Lung (tissue), 12 donors: Measurements from ENCODE around the gene SLC66A2. TPM values are rescaled to one million over a fixed set of nuclear protein-coding genes. Genes with fewer than 3 reads are reported as not detected.
A peak's percentile ranks its signal among the peaks of the same experiment; 100 is the strongest.

ENCODE experiments used
- ATAC-seq: fragments of 200-7000 bp; cut with Tn5 transposase; one replicate; pipeline ENCODE4 v1.9.1; 2020; ENCODE audit warnings: moderate number of reproducible peaks; ENCODE audit not compliant: insufficient read depth, low FRiP score
- DNase-seq, 3 donors: peaks; one replicate each; pipeline ENCODE4 v3.0.0-alpha.2; 2013 to 2017
- H3K27ac ChIP-seq, 2 donors: one replicate each; pipeline ENCODE4 v1.5.1; 2013; ENCODE audit warnings: mild to moderate bottlenecking in 2 of 2, moderate library complexity in 2 of 2, control low read depth in 1 of 2, inconsistent platforms in 1 of 2, low read depth in 1 of 2, low read length in 1 of 2
- H3K27me3 ChIP-seq, 3 donors: one replicate each; pipeline ENCODE4 v1.5.1; 2013; ENCODE audit warnings: low read length in 2 of 3; ENCODE audit not compliant: control insufficient read depth in 3 of 3, insufficient read depth in 3 of 3
- H3K36me3 ChIP-seq, 4 donors: one replicate each; pipeline ENCODE4 v1.5.1; 2013; ENCODE audit warnings: low read length in 4 of 4, mild to moderate bottlenecking in 1 of 4, moderate library complexity in 1 of 4; ENCODE audit not compliant: control insufficient read depth in 4 of 4, insufficient read depth in 4 of 4
- H3K4me1 ChIP-seq, 5 donors: one replicate each; pipeline ENCODE4 v1.5.1; 2013; ENCODE audit warnings: low read length in 5 of 5, mild to moderate bottlenecking in 2 of 5, moderate library complexity in 1 of 5; ENCODE audit not compliant: control insufficient read depth in 5 of 5, insufficient read depth in 5 of 5
- H3K4me3 ChIP-seq: one replicate; pipeline ENCODE4 v1.5.1; 2013; ENCODE audit warnings: mild to moderate bottlenecking, control low read depth, moderate library complexity
- H3K9ac ChIP-seq, 2 donors: one replicate each; pipeline ENCODE4 v1.5.1; 2013; ENCODE audit warnings: low read length in 2 of 2, control low read depth in 1 of 2; ENCODE audit not compliant: insufficient read depth in 1 of 2
- H3K9me3 ChIP-seq, 4 donors: one replicate each; pipeline ENCODE4 v1.5.1; 2013; ENCODE audit warnings: low read length in 3 of 4, mild to moderate bottlenecking in 1 of 4, moderate library complexity in 1 of 4; ENCODE audit not compliant: control insufficient read depth in 4 of 4, insufficient read depth in 3 of 4
- CTCF ChIP-seq: IDR thresholded peaks from 2 replicates; pipeline ENCODE4 v1.5.1; 2012; ENCODE audit warnings: mild to moderate bottlenecking; ENCODE audit errors: control extremely low read depth, extremely low read depth
- WGBS, 2 donors: extraction: QIAGEN DNeasy Blood & Tissue Kit; methylation state at CpG; one replicate each; pipeline ENCODE4 v1.1.7; 2013; 5-methylcytosine and 5-hydroxymethylcytosine counted together
- polyA plus RNA-seq, 2 donors: library from polyadenylated mRNA; stranded (reverse); fragments of 200-250 nt; gene quantifications; one replicate each; pipeline ENCODE4 v1.2.1, GENCODE V29; 2013
- total RNA-seq, 2 donors: library from RNA; depleted of rRNA in 1 of 2; stranded (reverse); fragments of >200 nt in 1 of 2; gene quantifications; one replicate each; pipeline ENCODE4 v1.2.1, GENCODE V29; 2014 to 2021
- donor health status: control.
- donor health status: control.
- donor health status: Bipolar disorder and iron deficiency.
- donor health status: healthy.
- donor health status: DM: yes; HTN: yes; CAD: no.

SLC66A2 gene
- total and polyA plus RNA-seq, 4 donors, result 26.5 to 71.8 (median 62.3) TPM

- H3K9me3 ChIP-seq, result no peaks in the 10 kb centered on the region
- H3K9ac ChIP-seq, result no peak overlapping the region
- peaks cover 3 to 36% (median 21%) of the 10 kb centered on the region in 4 donors for H3K36me3 ChIP-seq
- no peaks in the 10 kb centered on the region for H3K27me3 ChIP-seq
- ATAC-seq (no peak), DNase-seq (no peak)
- no peak overlapping the region for H3K27ac ChIP-seq
- H3K4me3 ChIP-seq, result no peak overlapping the region
- no peak for TF ChIP-seq CTCF
- 95% methylated on average over 20 of the region's 20 CpGs for WGBS, 2 donors
- H3K4me1 ChIP-seq, result peaks cover 0 to 16% (median 0%) of the 10 kb centered on the region in 5 donors
Measured at GRCh38 chr18:79943608-79944125, 7.8 kb downstream of the SLC66A2 start.

GRCh38 chr18:79942786-79943607 lies 8.5 kb downstream of the SLC66A2 start:
- H3K9me3 ChIP-seq, result no peaks in the 10 kb centered on the region
- no peak for TF ChIP-seq CTCF
- no peak overlapping the region for H3K27ac ChIP-seq
- DNase-seq (peak in 1 of 3 donors; percentile 10), ATAC-seq (no peak)
- peaks cover 0 to 13% (median 0%) of the 10 kb centered on the region in 5 donors for H3K4me1 ChIP-seq
- no peak overlapping the region for H3K9ac ChIP-seq
- H3K27me3 ChIP-seq, result no peaks in the 10 kb centered on the region
- WGBS, 2 donors, result 93% methylated on average over 30 to 31 of the region's 31 CpGs
- peaks cover 3 to 39% (median 20%) of the 10 kb centered on the region in 4 donors for H3K36me3 ChIP-seq
- H3K4me3 ChIP-seq, result no peak overlapping the region

GRCh38 chr18:79942211-79942610 lies 9.2 kb downstream of the SLC66A2 start:
- H3K9ac ChIP-seq, result no peak overlapping the region
- WGBS, 2 donors, result 96 to 97% methylated on average over 7 of the region's 7 CpGs
- no peaks in the 10 kb centered on the region for H3K9me3 ChIP-seq
- peaks cover 3 to 39% (median 24%) of the 10 kb centered on the region in 4 donors for H3K36me3 ChIP-seq
- DNase-seq (no peak), ATAC-seq (no peak)
- H3K27ac ChIP-seq, result no peak overlapping the region
- H3K4me1 ChIP-seq, result peaks cover 0 to 11% (median 0%) of the 10 kb centered on the region in 5 donors
- no peak for TF ChIP-seq CTCF
- H3K27me3 ChIP-seq, result no peaks in the 10 kb centered on the region
- H3K4me3 ChIP-seq, result no peak overlapping the region
